GM23338 (cell line): Measurements from ENCODE around the gene IGSF8. TPM values are rescaled to one million over a fixed set of nuclear protein-coding genes. Genes with fewer than 3 reads are reported as not detected.

Source experiments
- polyA plus RNA-seq: library from polyadenylated mRNA; unstranded; fragments of >200 nt; fragmentation: Nextera tagmentation; extraction: Ambion mirVana; gene quantifications from 2 replicates; pipeline ENCODE4 v1.2.1, GENCODE V29; 2016
- total RNA-seq: library from RNA; depleted of rRNA; stranded (reverse); fragments of >200 nt; shearing (Covaris generic); gene quantifications from 2 replicates; pipeline ENCODE4 v1.2.3, GENCODE V29; 2014; rRNA removed

The IGSF8 gene
- total and polyA plus RNA-seq, 2 experiments from 2014 or later: 38.4 to 120 TPM

Other genes starting within 250 kb of the IGSF8 start
- not detected in 2 replicates for gene VSIG8, start 236.0 kb downstream of the IGSF8 start, total RNA-seq
- not detected in 2 replicates for gene VSIG8, start 236.0 kb downstream of the IGSF8 start, polyA plus RNA-seq
- not detected in 2 replicates for gene CFAP45, start 198.5 kb downstream of the IGSF8 start, total RNA-seq
- gene CFAP45, start 198.5 kb downstream of the IGSF8 start, polyA plus RNA-seq: 0.19 and 0.36 TPM in 2 replicates
- gene TAGLN2, start 173.1 kb downstream of the IGSF8 start, total RNA-seq: 55.4 and 60.1 TPM in 2 replicates
- 53.7 and 58.2 TPM in 2 replicates for gene TAGLN2, start 173.1 kb downstream of the IGSF8 start, polyA plus RNA-seq
- gene IGSF9, start 153.0 kb downstream of the IGSF8 start, total RNA-seq: 23.5 and 27.6 TPM in 2 replicates
- 9.3 and 10.3 TPM in 2 replicates for gene IGSF9, start 153.0 kb downstream of the IGSF8 start, polyA plus RNA-seq
- not detected in 2 replicates for gene SLAMF9, start 144.4 kb downstream of the IGSF8 start, total RNA-seq
- gene SLAMF9, start 144.4 kb downstream of the IGSF8 start, polyA plus RNA-seq: not detected in 2 replicates
- 4.6 and 5.0 TPM in 2 replicates for gene PIGM, start 66.6 kb downstream of the IGSF8 start, total RNA-seq
- 5.0 TPM in 2 replicates for gene PIGM, start 66.6 kb downstream of the IGSF8 start, polyA plus RNA-seq
- gene KCNJ10, start 28.5 kb downstream of the IGSF8 start, total RNA-seq: 1.6 and 2.8 TPM in 2 replicates
- 1.2 and 1.4 TPM in 2 replicates for gene KCNJ10, start 28.5 kb downstream of the IGSF8 start, polyA plus RNA-seq
- 0.08 and 0.24 TPM in 2 replicates for gene KCNJ9, start 17.1 kb downstream of the IGSF8 start, total RNA-seq
- gene KCNJ9, start 17.1 kb downstream of the IGSF8 start, polyA plus RNA-seq: 0.26 and 0.34 TPM in 2 replicates
- 17.7 and 18.3 TPM in 2 replicates for gene ATP1A2, start 17.1 kb upstream of the IGSF8 start, total RNA-seq
- 4.9 and 5.2 TPM in 2 replicates for gene ATP1A2, start 17.1 kb upstream of the IGSF8 start, polyA plus RNA-seq
- gene ATP1A4, start 53.0 kb upstream of the IGSF8 start, total RNA-seq: 0.23 and 0.63 TPM in 2 replicates
- gene ATP1A4, start 53.0 kb upstream of the IGSF8 start, polyA plus RNA-seq: 0.27 and 0.43 TPM in 2 replicates
- gene CASQ1, start 92.0 kb upstream of the IGSF8 start, total RNA-seq: 1.2 and 2.8 TPM in 2 replicates
- 1.0 and 1.1 TPM in 2 replicates for gene CASQ1, start 92.0 kb upstream of the IGSF8 start, polyA plus RNA-seq
- 80.8 and 104 TPM in 2 replicates for gene PEA15, start 106.8 kb upstream of the IGSF8 start, total RNA-seq
- 60.3 and 66.6 TPM in 2 replicates for gene PEA15, start 106.8 kb upstream of the IGSF8 start, polyA plus RNA-seq
- gene DCAF8, start 163.9 kb upstream of the IGSF8 start, total RNA-seq: 84.4 and 104 TPM in 2 replicates
- gene DCAF8, start 163.9 kb upstream of the IGSF8 start, polyA plus RNA-seq: 44.1 and 55.0 TPM in 2 replicates
- 56.7 and 84.9 TPM in 2 replicates for gene PEX19, start 186.5 kb upstream of the IGSF8 start, total RNA-seq
- gene PEX19, start 186.5 kb upstream of the IGSF8 start, polyA plus RNA-seq: 18.4 and 21.8 TPM in 2 replicates
- 87.1 and 104 TPM in 2 replicates for gene COPA, start 244.6 kb upstream of the IGSF8 start, total RNA-seq
- gene COPA, start 244.6 kb upstream of the IGSF8 start, polyA plus RNA-seq: 52.1 and 58.2 TPM in 2 replicates
- 45.9 and 47.5 TPM in 2 replicates for gene NCSTN, start 244.8 kb upstream of the IGSF8 start, total RNA-seq
- 36.0 and 37.4 TPM in 2 replicates for gene NCSTN, start 244.8 kb upstream of the IGSF8 start, polyA plus RNA-seq